GM12874 (cell line): ENCODE data around the gene GPR84.
A peak's percentile ranks its signal among the peaks of the same experiment; 100 is the strongest.

Experiments
- CTCF ChIP-seq: IDR thresholded peaks from 2 replicates; pipeline ENCODE4 v1.5.1; 2011; ENCODE audit warnings: low read depth, mild to moderate bottlenecking, control low read depth, low read length, moderate library complexity; ENCODE audit not compliant: insufficient read depth

The GPR84 gene

GRCh38 chr12:54329759-54330158 lies 34.5 kb downstream of the GPR84 start:
- no peak for TF ChIP-seq CTCF

GRCh38 chr12:54328595-54329337 lies 35.5 kb downstream of the GPR84 start:
- TF ChIP-seq CTCF, result no peak

- TF ChIP-seq CTCF, result peak; percentile 85
Observed at GRCh38 chr12:54324617-54325441, 39.5 kb downstream of the GPR84 start, which contains the start of gene COPZ1. Gene COPZ1, plus strand, starts transcription at chr12:54325131. Its CDS starts 33 bp downstream, at chr12:54325164.

- TF ChIP-seq CTCF, result no peak
Observed at GRCh38 chr12:54321363-54321762, 42.9 kb downstream of the GPR84 start.
